Smooth muscle cell (in vitro differentiated cells): Measurements from ENCODE around the gene NADK. TPM values are rescaled to one million over a fixed set of nuclear protein-coding genes. Genes with fewer than 3 reads are reported as not detected.

Experiments
- DNase-seq: peaks from one replicate; lab custom pipeline; 2025; ENCODE audit not compliant: unreplicated experiment; lab: John Stamatoyannopoulos, UW
- H2AFZ ChIP-seq: fragments of 200-600 bp; sonication (generic); 2 replicates; pipeline ENCODE4 v1.6.0; 2016; ENCODE audit warnings: antibody characterized with exemption, low read depth, mild to moderate bottlenecking
- H3F3A ChIP-seq: fragments of 200-600 bp; sonication (generic); 2 replicates; pipeline ENCODE4 v1.6.0; 2017; ENCODE audit warnings: antibody characterized with exemption, low read depth
- H3K27ac ChIP-seq: fragments of 200-600 bp; sonication (generic); 2 replicates; pipeline ENCODE4 v1.5.1; 2016; ENCODE audit warnings: low read depth, mild to moderate bottlenecking
- H3K27me3 ChIP-seq: fragments of 200-600 bp; sonication (generic); 2 replicates; pipeline ENCODE4 v1.6.1; 2016; ENCODE audit warnings: low read depth, mild to moderate bottlenecking
- H3K36me3 ChIP-seq: fragments of 200-600 bp; sonication (generic); 2 replicates; pipeline ENCODE4 v1.5.1; 2016; ENCODE audit warnings: low read depth
- H3K4me1 ChIP-seq: fragments of 200-600 bp; sonication (generic); 2 replicates; pipeline ENCODE4 v1.5.1; 2016; ENCODE audit warnings: low read depth
- H3K4me2 ChIP-seq: fragments of 200-600 bp; sonication (generic); 2 replicates; pipeline ENCODE4 v1.6.0; 2016; ENCODE audit warnings: mild to moderate bottlenecking
- H3K4me3 ChIP-seq: fragments of 200-600 bp; sonication (generic); 2 replicates; pipeline ENCODE4 v1.5.1; 2016; ENCODE audit warnings: mild to moderate bottlenecking
- H3K79me2 ChIP-seq: fragments of 200-600 bp; sonication (generic); 2 replicates; pipeline ENCODE4 v1.6.0; 2016; ENCODE audit warnings: low read depth, mild to moderate bottlenecking
- H3K9ac ChIP-seq: fragments of 200-600 bp; sonication (generic); 2 replicates; pipeline ENCODE4 v1.6.0; 2016; ENCODE audit warnings: low read depth
- H3K9me3 ChIP-seq: fragments of 200-600 bp; sonication (generic); replicated peaks from 2 replicates; pipeline ENCODE4 v1.5.1; 2016; ENCODE audit warnings: low read depth
- H4K20me1 ChIP-seq: fragments of 200-600 bp; sonication (generic); 2 replicates; pipeline ENCODE4 v1.6.0; 2016; ENCODE audit warnings: low read depth
- CTCF ChIP-seq: fragments of 200-600 bp; sonication (generic); IDR thresholded peaks from 2 replicates; pipeline ENCODE4 v1.5.1; 2017; ENCODE audit warnings: borderline replicate concordance, mild to moderate bottlenecking, antibody characterized with exemption; ENCODE audit not compliant: insufficient read depth, poor library complexity, severe bottlenecking
- WGBS: methylation state at CpG from one replicate; pipeline ENCODE4 v1.1.7; 2016; ENCODE audit warnings: low lambda C conversion rate; 5-methylcytosine and 5-hydroxymethylcytosine counted together
- polyA plus RNA-seq: library from polyadenylated mRNA; unstranded; fragments of >200 nt; fragmentation: Nextera tagmentation; extraction: Ambion mirVana; gene quantifications from 2 replicates; pipeline ENCODE4 v1.2.1, GENCODE V29; 2016
- total RNA-seq: library from RNA; depleted of rRNA; stranded (reverse); fragments of >200 nt; gene quantifications from 2 replicates; pipeline ENCODE4 v1.2.3, GENCODE V29; 2014

Gene NADK
- total and polyA plus RNA-seq, 2 experiments from 2014 or later: 32.7 to 37.8 TPM

DNA sequence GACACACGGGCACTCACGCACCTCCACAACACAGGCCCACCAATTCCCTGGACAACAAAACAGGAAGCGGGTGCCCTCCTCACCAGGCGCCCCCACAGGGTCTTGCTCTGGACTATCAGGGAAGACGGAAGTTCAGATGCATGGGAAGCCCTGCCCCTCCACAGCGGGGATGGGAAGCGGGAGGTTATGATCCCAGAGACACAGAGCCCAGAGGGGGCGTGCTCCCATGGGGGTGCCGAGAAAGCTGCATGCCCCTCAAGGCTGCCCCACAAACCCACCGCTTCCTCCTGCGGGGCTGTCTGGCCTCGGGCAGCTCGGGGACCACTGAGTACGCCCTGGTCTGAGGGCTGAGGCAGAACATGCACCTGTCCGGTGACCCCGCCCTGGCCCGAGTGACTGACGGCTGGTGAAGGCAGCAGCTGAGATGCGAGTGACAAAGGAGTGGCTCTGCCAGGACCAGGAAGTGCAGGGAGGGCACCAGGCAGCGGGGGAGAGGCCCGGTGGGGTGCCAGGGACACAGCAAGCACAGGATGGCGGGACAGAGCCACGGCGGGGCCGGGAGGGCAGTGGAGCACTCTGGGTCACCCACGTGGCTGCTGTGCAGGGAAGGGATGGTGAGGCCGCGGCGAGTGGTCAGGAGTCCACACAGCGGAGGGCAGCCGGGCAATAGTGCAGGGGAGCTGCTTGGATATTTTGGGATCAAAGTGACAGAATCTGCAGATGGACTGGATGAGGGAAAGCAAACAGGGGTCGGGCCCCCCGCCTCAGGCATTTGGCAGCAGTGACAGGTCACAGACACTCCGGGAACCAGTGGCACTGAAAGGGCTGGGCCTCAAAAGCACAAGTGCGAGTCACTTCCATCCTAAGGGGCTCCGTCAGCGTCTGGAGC is 18.6 kb downstream of the NADK start:
- no peak overlapping the region for H3K27ac ChIP-seq
- no peak overlapping the region for H3K4me2 ChIP-seq
- H2AFZ ChIP-seq: no peak overlapping the region
- no peaks in the 10 kb centered on the region for H3K36me3 ChIP-seq
- no peaks in the 10 kb centered on the region for H3F3A ChIP-seq
- no peak overlapping the region for H3K4me3 ChIP-seq
- H3K4me1 ChIP-seq: no peaks in the 10 kb centered on the region
- peaks cover 63% of the 10 kb centered on the region for H4K20me1 ChIP-seq
- H3K9ac ChIP-seq: no peak overlapping the region
- no peaks in the 10 kb centered on the region for H3K27me3 ChIP-seq
- H3K9me3 ChIP-seq: no peaks in the 10 kb centered on the region
- 95% methylated on average over 37 of the region's 37 CpGs for WGBS
- peaks cover 17% of the 10 kb centered on the region for H3K79me2 ChIP-seq
- DNase-seq: no peak
- no peak for TF ChIP-seq CTCF

- no peaks in the 10 kb centered on the region for H3F3A ChIP-seq
- 88% methylated on average over 32 of the region's 34 CpGs for WGBS
- H3K4me2 ChIP-seq: no peak overlapping the region
- peaks cover 11% of the 10 kb centered on the region for H3K79me2 ChIP-seq
- no peak overlapping the region for H2AFZ ChIP-seq
- no peak overlapping the region for H3K9ac ChIP-seq
- H3K9me3 ChIP-seq: no peaks in the 10 kb centered on the region
- H3K36me3 ChIP-seq: no peaks in the 10 kb centered on the region
- DNase-seq: no peak
- peaks cover 56% of the 10 kb centered on the region for H4K20me1 ChIP-seq
- no peaks in the 10 kb centered on the region for H3K4me1 ChIP-seq
- H3K27ac ChIP-seq: no peak overlapping the region
- no peak overlapping the region for H3K4me3 ChIP-seq
- H3K27me3 ChIP-seq: no peaks in the 10 kb centered on the region
- no peak for TF ChIP-seq CTCF
Measured at GRCh38 chr1:1758692-1759455, 19.4 kb downstream of the NADK start.

GRCh38 chr1:1758059-1758621 is 20.1 kb downstream of the NADK start:
- no peak for DNase-seq
- peaks cover 49% of the 10 kb centered on the region for H4K20me1 ChIP-seq
- no peak overlapping the region for H3K4me3 ChIP-seq
- H3K36me3 ChIP-seq: no peaks in the 10 kb centered on the region
- 97% methylated on average over 27 of the region's 27 CpGs for WGBS
- H3K9me3 ChIP-seq: no peaks in the 10 kb centered on the region
- H3K79me2 ChIP-seq: peaks cover 6% of the 10 kb centered on the region
- no peaks in the 10 kb centered on the region for H3K4me1 ChIP-seq
- TF ChIP-seq CTCF: no peak
- H2AFZ ChIP-seq: no peak overlapping the region
- no peak overlapping the region for H3K27ac ChIP-seq
- no peak overlapping the region for H3K9ac ChIP-seq
- no peaks in the 10 kb centered on the region for H3F3A ChIP-seq
- H3K27me3 ChIP-seq: no peaks in the 10 kb centered on the region
- no peak overlapping the region for H3K4me2 ChIP-seq
